Effector memory CD4-positive, alpha-beta T cell (primary cell): ENCODE data around the gene BCO2.
A peak's percentile ranks its signal among the peaks of the same experiment; 100 is the strongest.

Source experiments
- DNase-seq, 3 donors: peaks; one replicate each; pipeline ENCODE4 v3.0.0-alpha.2; 2020
- H3K27ac ChIP-seq: 2 replicates; pipeline ENCODE4 v1.7.0; 2013; ENCODE audit warnings: mild to moderate bottlenecking, low read length, moderate library complexity; ENCODE audit not compliant: insufficient read depth, poor library complexity, severe bottlenecking
- H3K27me3 ChIP-seq: replicated peaks from 2 replicates; pipeline ENCODE4 v1.7.0; 2013; ENCODE audit warnings: mild to moderate bottlenecking, low read length; ENCODE audit not compliant: insufficient read depth, control insufficient read depth, poor library complexity, severe bottlenecking
- H3K36me3 ChIP-seq: 2 replicates; pipeline ENCODE4 v1.7.0; 2013; ENCODE audit warnings: mild to moderate bottlenecking, low read length, moderate library complexity; ENCODE audit not compliant: control insufficient read depth, insufficient read depth
- H3K4me1 ChIP-seq: 2 replicates; pipeline ENCODE4 v1.7.0; 2013; ENCODE audit warnings: low read length, mild to moderate bottlenecking; ENCODE audit not compliant: control insufficient read depth, insufficient read depth, poor library complexity, severe bottlenecking
- H3K4me3 ChIP-seq: 2 replicates; pipeline ENCODE4 v1.7.0; 2013; ENCODE audit warnings: low read length, low read depth, mild to moderate bottlenecking; ENCODE audit not compliant: insufficient read depth, poor library complexity, severe bottlenecking
- H3K9me3 ChIP-seq: 2 replicates; pipeline ENCODE4 v1.7.0; 2013; ENCODE audit warnings: mild to moderate bottlenecking, low read length, moderate library complexity; ENCODE audit not compliant: control insufficient read depth

The BCO2 gene

DNA sequence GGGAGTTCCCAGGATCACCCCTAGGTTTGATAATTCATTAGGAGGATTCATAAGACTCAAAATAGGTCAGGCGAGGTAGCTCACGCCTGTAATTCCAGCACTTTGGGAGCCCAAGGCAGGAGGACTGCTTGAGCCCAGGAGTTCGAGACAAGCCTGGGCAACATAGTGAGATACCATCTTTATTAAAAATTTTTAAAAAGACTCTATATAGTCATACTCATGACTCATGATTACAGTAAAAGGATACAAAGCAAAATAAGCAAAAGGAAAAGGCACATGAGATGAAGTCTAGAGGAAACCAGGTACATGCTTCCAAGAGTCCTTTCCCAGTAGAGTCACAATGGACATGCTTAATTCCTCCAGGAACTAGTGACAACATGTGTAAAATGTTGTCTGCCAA is 37.0 kb downstream of the BCO2 start:
- H3K4me1 ChIP-seq: no peaks in the 10 kb centered on the region
- H3K36me3 ChIP-seq: no peaks in the 10 kb centered on the region
- no peak for DNase-seq
- H3K27ac ChIP-seq: no peak overlapping the region
- no peaks in the 10 kb centered on the region for H3K27me3 ChIP-seq
- H3K4me3 ChIP-seq: no peak overlapping the region
- no peaks in the 10 kb centered on the region for H3K9me3 ChIP-seq

DNA sequence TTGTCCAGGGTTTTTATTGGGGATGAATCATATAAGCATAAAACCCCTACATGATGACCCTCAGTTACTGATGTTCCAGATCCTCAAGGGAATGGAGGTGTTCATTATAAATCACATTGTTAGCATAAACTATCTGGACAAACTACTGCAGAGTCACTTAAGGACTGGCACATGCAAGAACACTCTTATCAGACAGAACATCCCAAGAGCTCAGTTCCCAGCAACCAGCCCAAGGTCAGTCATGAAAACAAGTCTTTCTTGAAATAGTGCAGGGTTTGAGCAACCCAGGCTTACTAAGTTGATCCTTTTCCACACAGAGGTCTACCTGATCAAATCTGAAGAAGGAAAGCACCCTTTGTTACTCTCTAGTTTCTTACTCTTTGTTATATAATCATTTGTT is 37.4 kb downstream of the BCO2 start:
- H3K4me1 ChIP-seq: no peaks in the 10 kb centered on the region
- no peak overlapping the region for H3K27ac ChIP-seq
- DNase-seq: no peak
- H3K36me3 ChIP-seq: no peaks in the 10 kb centered on the region
- no peaks in the 10 kb centered on the region for H3K9me3 ChIP-seq
- H3K4me3 ChIP-seq: no peak overlapping the region
- no peaks in the 10 kb centered on the region for H3K27me3 ChIP-seq

DNA sequence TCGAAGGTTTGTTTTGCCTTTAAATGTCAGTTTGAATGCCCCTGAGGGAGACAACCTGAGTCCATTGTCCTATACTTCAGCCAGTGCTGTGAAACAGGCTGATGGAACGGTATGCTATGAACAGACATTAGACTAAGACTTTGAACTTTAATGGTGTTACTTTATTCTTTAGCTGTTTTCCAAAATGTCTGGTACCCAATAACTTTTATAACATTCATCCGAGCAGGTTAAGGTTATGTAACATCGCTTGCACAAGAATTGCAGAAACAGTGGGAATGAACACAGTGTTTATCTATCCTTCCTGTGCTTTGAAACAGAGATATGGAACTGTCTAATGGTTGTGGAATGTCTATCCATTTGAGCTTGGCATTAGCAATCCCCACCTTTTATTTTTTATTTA is 38.4 kb downstream of the BCO2 start:
- DNase-seq: no peak

DNA sequence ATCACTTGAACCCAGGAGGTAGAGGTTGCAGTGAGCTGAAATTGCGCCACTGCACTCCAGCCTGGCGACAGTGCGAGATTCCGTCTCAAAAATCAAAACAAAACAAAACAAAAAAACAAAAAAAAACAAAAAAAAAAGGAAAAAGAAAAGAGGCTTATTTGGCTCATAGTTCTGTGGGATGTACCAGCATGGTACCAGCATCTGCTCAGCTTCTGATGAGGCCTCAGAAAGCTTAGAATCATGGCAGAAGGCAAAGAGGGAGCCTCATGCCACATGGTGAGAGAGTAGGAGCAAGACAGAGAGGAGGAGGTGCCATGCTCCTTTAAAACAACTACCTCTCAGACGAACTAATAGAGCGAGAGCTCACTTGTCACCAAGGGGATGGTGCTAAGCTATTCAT is 40.3 kb downstream of the BCO2 start:
- Histone ChIP-seq H3K4me3 (no peak overlapping the region), H3K27ac (no peak overlapping the region), H3K36me3 (no peaks in the 10 kb centered on the region), H3K9me3 (no peaks in the 10 kb centered on the region), H3K4me1 (peaks cover 3% of the 10 kb centered on the region), H3K27me3 (no peaks in the 10 kb centered on the region)
- DNase-seq: no peak

More for the DNA sequence above, 38.4 kb downstream of the BCO2 start:
- Histone ChIP-seq H3K27ac (no peak overlapping the region), H3K4me1 (no peaks in the 10 kb centered on the region), H3K9me3 (no peaks in the 10 kb centered on the region), H3K27me3 (no peaks in the 10 kb centered on the region), H3K36me3 (no peaks in the 10 kb centered on the region), H3K4me3 (no peak overlapping the region)

DNA sequence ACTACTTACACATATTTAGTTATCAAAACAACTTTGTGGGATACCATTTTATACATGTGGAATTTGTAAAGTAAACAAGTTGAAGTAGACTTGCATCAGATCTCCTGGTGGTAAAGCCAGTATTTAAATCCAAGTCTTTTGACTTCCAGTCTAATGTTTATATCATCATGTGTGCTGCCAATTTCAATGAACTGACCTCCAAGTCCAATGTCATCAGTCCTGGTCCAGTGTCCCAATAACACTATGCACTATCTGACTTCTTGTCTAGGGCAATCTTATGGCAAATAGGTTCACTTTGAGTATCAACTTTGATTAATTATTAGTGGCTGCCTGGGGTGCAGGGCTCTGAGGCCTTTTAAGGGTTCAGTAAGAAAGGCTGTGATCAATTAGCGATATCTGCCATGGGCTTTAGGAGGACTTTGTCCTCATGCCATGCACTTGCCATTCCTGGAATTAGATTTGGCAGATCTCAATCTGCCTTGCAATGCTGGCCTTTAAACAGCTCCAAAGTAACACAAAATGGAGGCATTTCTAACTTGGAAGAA is 41.3 kb downstream of the BCO2 start:
- H3K4me1 ChIP-seq: peaks cover 3% of the 10 kb centered on the region
- H3K9me3 ChIP-seq: no peaks in the 10 kb centered on the region
- H3K27ac ChIP-seq: no peak overlapping the region
- H3K27me3 ChIP-seq: no peaks in the 10 kb centered on the region
- no peak overlapping the region for H3K4me3 ChIP-seq
- H3K36me3 ChIP-seq: no peaks in the 10 kb centered on the region
- DNase-seq: no peak

DNA sequence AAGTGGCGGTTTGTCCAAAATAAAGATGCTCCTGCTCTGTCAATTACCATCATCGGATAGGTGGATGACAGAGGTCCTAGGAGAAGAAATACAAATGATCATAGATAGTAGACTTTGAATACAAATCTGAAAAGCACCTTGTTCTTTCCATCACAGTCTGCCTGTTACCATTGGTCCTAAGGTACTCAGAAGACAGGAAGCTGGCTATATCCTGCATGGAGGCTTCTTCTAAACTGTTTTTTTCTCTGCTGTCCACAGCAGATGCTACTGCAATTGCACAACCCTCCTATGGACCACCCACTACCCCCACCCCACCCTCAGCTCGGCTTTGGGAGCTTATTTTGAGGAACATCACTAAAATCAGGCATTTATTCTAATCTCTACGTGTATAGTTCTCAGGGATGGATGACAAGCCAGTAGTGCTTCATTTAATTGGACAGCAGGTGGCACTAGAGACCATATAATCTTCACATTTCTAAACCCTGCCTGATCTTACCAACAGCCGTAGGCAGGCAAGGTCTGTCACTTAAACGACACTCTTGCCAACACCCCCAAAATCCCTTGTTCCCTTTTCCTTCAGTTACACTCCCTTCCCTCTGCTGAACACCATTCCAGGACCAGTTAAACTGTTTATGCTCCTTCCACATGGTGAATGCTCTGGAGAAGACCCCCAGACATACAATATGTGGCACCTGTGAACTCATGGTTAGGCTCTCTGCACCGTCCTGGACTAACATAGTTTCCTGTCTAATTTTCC is 44.3 kb downstream of the BCO2 start:
- Histone ChIP-seq H3K27ac (no peak overlapping the region), H3K36me3 (no peaks in the 10 kb centered on the region)
- DNase-seq: peak in 2 of 3 donors; percentile 11 to 30

DNA sequence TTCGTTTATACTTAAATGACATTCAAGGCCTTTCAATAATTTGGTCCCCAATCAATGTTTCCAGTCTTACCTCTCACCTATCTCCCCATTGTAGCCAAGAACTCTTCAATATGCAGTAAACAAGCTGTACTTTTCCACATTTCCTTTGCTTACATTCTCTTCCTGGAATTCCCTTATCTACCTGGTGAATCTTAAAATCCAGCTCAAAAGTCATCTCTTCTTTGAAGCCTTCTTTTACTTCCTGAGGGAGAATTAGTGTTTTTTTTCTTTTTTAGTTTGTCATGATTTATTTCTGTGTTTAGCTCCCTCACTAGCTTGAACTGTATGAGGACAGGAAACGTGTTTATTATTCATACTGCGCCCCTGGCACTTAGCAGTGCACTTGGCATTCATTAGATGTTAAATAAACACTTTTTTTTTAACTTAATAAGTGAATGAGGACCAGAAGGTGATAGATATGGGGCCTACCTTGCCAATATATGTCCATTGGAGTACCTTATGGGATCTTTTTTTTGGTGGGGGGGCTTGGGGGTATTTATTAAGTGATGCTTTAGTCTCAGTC is 46.0 kb downstream of the BCO2 start:
- no peak for DNase-seq
- Histone ChIP-seq H3K27ac (no peak overlapping the region), H3K36me3 (no peaks in the 10 kb centered on the region), H3K9me3 (no peaks in the 10 kb centered on the region), H3K4me1 (peaks cover 7% of the 10 kb centered on the region), H3K27me3 (no peaks in the 10 kb centered on the region), H3K4me3 (no peak overlapping the region)

More for the DNA sequence above, 44.3 kb downstream of the BCO2 start:
- no peak overlapping the region for H3K4me3 ChIP-seq
- H3K4me1 ChIP-seq: peaks cover 3% of the 10 kb centered on the region
- H3K27me3 ChIP-seq: no peaks in the 10 kb centered on the region
- H3K9me3 ChIP-seq: no peaks in the 10 kb centered on the region

DNA sequence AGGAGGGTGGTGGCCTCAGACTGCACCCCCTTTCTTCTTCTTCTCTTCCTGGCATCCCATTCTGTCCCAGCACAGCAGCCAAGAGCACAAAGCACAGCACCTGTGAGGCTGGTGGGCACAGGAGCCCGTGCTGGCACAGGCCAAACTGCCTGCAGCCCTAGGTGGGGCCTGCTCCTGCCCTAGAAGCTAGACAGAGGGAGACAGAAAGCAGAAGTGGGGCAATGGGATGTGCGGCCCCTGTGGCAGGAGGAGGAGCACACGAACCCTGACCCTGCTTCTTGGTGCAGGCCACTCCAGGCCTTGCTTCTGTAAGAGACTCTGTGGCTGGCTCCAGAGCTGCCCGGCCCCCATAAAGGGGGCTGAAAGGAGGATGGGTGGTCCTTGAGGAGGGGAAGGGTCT is 47.0 kb downstream of the BCO2 start:
- Histone ChIP-seq H3K4me1 (peaks cover 13% of the 10 kb centered on the region), H3K9me3 (no peaks in the 10 kb centered on the region), H3K36me3 (no peaks in the 10 kb centered on the region), H3K4me3 (no peak overlapping the region), H3K27me3 (no peaks in the 10 kb centered on the region), H3K27ac (no peak overlapping the region)
- DNase-seq: no peak

DNA sequence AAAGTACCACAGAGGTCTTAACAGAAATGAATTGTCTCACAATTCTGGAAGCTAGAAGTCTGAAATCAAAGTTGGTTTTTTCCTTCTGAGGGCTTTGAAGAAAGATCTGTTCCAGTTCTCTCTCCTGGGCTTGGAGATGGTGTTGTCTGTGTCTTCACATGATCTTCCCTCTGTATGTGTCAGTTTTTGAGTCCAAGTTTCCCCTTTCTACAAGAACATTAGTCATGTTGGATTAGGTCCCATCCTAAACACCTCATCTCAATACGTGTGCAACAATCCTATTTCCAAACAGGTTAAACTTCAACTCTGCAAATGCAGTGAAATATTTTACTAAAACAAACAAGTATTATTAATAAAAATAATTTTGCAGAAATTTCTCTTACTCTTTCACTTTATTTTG is 47.8 kb downstream of the BCO2 start:
- DNase-seq: no peak
- no peaks in the 10 kb centered on the region for H3K27me3 ChIP-seq
- no peak overlapping the region for H3K27ac ChIP-seq

DNA sequence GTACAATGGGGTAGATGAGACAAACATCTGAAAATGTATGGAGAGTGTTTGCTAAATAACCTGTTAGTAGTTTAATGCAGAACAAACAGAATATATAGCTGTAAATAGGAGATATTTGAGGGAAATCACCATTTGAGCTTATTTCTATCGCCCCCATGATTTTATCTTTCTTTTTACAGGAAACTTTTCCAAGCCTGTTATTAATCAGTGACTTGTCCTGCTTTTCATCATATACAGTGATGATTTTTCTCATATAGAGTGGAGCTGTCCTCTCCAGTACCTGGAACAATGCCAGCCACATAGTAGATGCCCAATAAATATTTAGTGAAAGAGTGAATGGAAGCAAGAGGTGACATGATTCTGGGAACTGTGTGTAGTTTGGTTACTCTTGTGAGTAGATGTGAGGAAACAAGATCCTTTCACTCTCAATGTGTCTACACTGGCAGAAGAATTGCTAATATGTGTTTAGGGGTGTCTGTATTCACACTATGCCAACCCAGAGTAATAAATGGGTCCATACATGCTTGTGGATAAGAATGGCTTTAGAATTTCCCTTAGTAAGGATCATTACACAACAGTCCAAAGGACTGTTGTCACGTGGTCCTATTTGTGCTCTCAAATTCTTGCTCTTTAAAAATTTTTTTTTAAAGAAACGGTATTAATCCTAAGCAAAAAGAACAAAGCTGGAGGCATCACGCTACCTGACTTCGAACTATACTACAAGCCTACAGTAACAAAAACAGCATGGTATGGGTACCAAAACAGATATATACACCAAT is 48.6 kb downstream of the BCO2 start:
- Histone ChIP-seq H3K27ac (no peak overlapping the region), H3K4me3 (no peak overlapping the region), H3K27me3 (no peaks in the 10 kb centered on the region), H3K4me1 (peaks cover 17% of the 10 kb centered on the region), H3K36me3 (no peaks in the 10 kb centered on the region), H3K9me3 (no peaks in the 10 kb centered on the region)
- no peak for DNase-seq

More for the DNA sequence above, 47.8 kb downstream of the BCO2 start:
- Histone ChIP-seq H3K4me1 (peaks cover 17% of the 10 kb centered on the region), H3K4me3 (no peak overlapping the region), H3K9me3 (no peaks in the 10 kb centered on the region), H3K36me3 (no peaks in the 10 kb centered on the region)
